K562 treated with DMSO at 1 percent for 48 hours (cell line): ENCODE results near the gene ETV4. TPM values are rescaled to one million over a fixed set of nuclear protein-coding genes. Genes with fewer than 3 reads are reported as not detected.

ENCODE experiments used
- total RNA-seq: library from RNA; unstranded; fragments of 300-600 nt; gene quantifications from 2 replicates; pipeline ENCODE4 v1.2.3, GENCODE V29; 2022; ENCODE audit warnings: low replicate concordance; ENCODE audit errors: extremely low read depth

Gene ETV4
- not detected in 2 replicates for total RNA-seq

DNA sequence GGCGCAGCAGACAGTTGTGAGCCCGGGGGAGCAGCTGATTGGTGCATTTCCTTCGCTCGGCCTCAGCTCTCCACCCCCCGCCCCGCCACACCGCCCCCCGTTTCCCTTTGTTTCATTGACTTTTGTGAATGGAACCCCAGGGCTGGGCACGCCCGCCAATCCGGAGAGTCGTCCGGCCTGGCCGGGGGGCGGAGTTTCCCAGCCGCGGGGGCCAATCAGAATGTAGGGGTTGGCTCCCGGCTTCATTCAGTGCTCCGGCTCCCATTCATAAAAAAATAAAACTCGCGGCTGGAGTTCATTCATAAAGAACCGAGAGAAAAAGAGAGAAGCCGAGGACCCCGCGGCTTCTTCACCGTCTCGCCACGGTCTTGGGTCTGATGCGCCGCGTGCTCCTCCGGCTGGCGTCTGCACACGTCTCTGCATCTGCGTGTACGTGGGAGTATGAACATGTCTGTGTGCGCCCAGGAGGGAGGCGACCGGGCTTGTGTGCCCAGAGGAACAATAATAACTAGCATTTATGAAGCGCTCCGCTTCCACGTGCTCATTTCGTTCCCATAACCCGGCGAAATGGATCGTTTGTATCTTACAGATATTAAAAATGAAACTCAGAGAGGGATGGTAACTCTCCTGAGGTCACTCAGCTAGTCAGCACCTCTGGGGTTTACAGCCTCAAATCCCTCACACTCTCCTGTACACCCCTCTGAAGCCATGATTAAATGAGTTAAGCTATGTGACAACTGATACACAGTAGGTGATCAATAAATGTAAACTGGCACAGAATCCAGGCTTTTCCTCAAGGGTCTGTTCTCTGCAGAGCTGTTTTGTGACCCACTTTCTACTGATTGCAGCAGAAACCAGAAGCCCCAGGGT, at the start of gene ETV4:
ETV4 (minus strand) TSS at position 22 of the 870 bp plus-strand sequence. CDS start 723 bp downstream, outside the sequence.

DNA sequence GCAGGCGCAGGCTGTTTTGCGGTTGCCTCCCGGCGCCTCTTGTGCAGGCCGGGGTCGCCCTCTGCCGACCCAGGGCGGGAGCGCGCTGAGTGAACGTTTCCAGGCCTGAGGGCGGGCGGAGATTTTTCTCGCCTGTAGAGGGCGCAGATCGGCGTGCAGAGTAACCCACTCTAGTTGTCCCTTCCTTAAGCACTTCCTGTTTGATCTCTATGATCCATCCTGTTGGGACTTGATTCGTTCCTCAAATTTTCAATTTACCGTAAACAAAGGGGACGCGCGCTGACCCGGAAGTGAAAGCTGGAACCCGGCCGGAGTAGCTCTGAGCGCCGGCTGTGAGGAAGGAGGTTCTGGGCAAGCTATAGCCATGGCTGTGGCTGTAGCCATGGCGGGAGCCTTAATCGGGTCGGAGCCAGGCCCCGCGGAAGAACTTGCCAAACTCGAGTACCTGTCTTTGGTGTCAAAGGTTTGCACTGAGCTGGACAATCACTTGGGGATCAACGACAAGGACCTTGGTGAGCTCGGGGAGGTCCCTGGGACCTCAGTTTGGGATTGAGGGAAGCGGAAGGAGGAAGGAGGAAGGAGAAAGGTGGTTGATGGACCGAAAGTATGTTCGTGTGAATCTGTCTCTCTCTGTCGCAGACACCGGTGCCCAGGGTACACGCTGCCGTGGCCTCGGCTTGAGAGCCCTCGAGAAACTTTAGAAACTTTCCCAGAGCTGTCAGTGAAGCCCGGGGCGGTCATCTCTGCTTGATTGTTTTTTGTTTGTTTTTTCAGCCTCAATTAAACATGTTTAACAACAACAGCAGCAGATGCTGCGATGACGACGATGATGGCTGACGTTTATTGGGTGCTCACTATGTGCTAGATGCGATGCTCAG, 62.2 kb downstream of the ETV4 start, which contains the start of gene DHX8:
DHX8 (plus strand) TSS at position 302 of the 878 bp plus-strand sequence; CDS start at position 365, 63 bp downstream.

Other genes with a start within 250 kb of the ETV4 start
- not detected in 2 replicates for gene ARL4D, start 147.3 kb downstream of the ETV4 start, total RNA-seq
- gene DHX8, start 62.4 kb downstream of the ETV4 start, total RNA-seq: not detected in 2 replicates
- gene MEOX1, start 115.6 kb upstream of the ETV4 start, total RNA-seq: not detected in 2 replicates
- gene SOST, start 212.5 kb upstream of the ETV4 start, total RNA-seq: not detected in 2 replicates
- not detected in 2 replicates for gene DUSP3, start 232.6 kb upstream of the ETV4 start, total RNA-seq
- not detected in 2 replicates for gene CFAP97D1, start 234.1 kb upstream of the ETV4 start, total RNA-seq